Measurements from ENCODE around the gene PTRHD1.
"Not testable (repeated sequence)": the region's sequence is repeated elsewhere in the genome, so short reads cannot be mapped to it uniquely, and the experiment has no call there.

The PTRHD1 gene

GRCh38 chr2:24805811-24806660, 12.8 kb upstream of the PTRHD1 start:
- not testable (repeated sequence) for DNase-seq

GRCh38 chr2:24800487-24800886, 7.3 kb upstream of the PTRHD1 start:
- DNase-seq: not testable (repeated sequence)

- DNase-seq: no peak
Observed at GRCh38 chr2:24797644-24798043, 4.5 kb upstream of the PTRHD1 start.

- no peak for DNase-seq
Observed at GRCh38 chr2:24793761-24794435, 707 bp upstream of the PTRHD1 start.

- DNase-seq: no peak
Observed at GRCh38 chr2:24792542-24792873, 683 bp downstream of the PTRHD1 start.

GRCh38 chr2:24791452-24791851, 1.7 kb downstream of the PTRHD1 start:
- no peak for DNase-seq

GRCh38 chr2:24788816-24789215, 4.4 kb downstream of the PTRHD1 start:
- DNase-seq: no peak

- DNase-seq: no peak
Observed at GRCh38 chr2:24787532-24787931, 5.7 kb downstream of the PTRHD1 start.

- DNase-seq: peak in 1 of 2 donors; percentile 54
Observed at GRCh38 chr2:24785671-24786321, 7.4 kb downstream of the PTRHD1 start.

- DNase-seq: no peak
Observed at GRCh38 chr2:24783641-24784040, 9.6 kb downstream of the PTRHD1 start.

GRCh38 chr2:24779116-24779515, 14.1 kb downstream of the PTRHD1 start:
- no peak for DNase-seq

- no peak for DNase-seq
Observed at GRCh38 chr2:24774373-24774772, 18.8 kb downstream of the PTRHD1 start.

- no peak for DNase-seq
Observed at GRCh38 chr2:24771764-24772586, 21.2 kb downstream of the PTRHD1 start.

GRCh38 chr2:24771061-24771460, 22.1 kb downstream of the PTRHD1 start:
- DNase-seq: no peak

GRCh38 chr2:24768601-24769000, 24.6 kb downstream of the PTRHD1 start:
- no peak for DNase-seq

GRCh38 chr2:24768013-24768412, 25.2 kb downstream of the PTRHD1 start:
- DNase-seq: no peak

- no peak for DNase-seq
Observed at GRCh38 chr2:24766609-24767008, 26.6 kb downstream of the PTRHD1 start.

GRCh38 chr2:24763843-24764242, 29.3 kb downstream of the PTRHD1 start:
- DNase-seq: no peak

GRCh38 chr2:24762518-24762917, 30.7 kb downstream of the PTRHD1 start:
- no peak for DNase-seq

GRCh38 chr2:24761866-24762265, 31.3 kb downstream of the PTRHD1 start:
- DNase-seq: no peak

GRCh38 chr2:24756789-24757188, 36.4 kb downstream of the PTRHD1 start:
- no peak for DNase-seq

GRCh38 chr2:24754985-24755705, 38.0 kb downstream of the PTRHD1 start:
- no peak for DNase-seq
